GM12878 (cell line): ENCODE results near the gene NPR3. TPM values are rescaled to one million over a fixed set of nuclear protein-coding genes. Genes with fewer than 3 reads are reported as not detected.

ENCODE experiments used
- ATAC-seq: fragments of 200-7000 bp; cut with Tn5 transposase; 3 replicates; pipeline ENCODE4 v1.9.1; 2020; ENCODE audit warnings: mild to moderate bottlenecking, moderate library complexity
- BruUV-seq: library from RNA; stranded (reverse); fragments of 400-500 nt; replicated peaks from 2 replicates; lab custom pipeline; 2021; lab: Mats Ljungman, UMichigan
- CTCF ChIA-PET: fragments of 300-600 bp; sonication (Branson Sonifier 250); formaldehyde crosslinking; extraction: SDS; loops from one replicate; lab custom pipeline; 2021; ENCODE audit warnings: inconsistent platforms; lab: Yijun Ruan, JAX
- POLR2A ChIA-PET: fragments of 350-600 bp; formaldehyde crosslinking; extraction: SDS; loops from one replicate; lab custom pipeline; 2021; ENCODE audit warnings: inconsistent platforms; lab: Charles Lee
- RAD21 ChIA-PET: fragments of 300-600 bp; sonication (Branson Sonifier 250); formaldehyde crosslinking; loops from one replicate; lab custom pipeline; 2023; ENCODE audit warnings: antibody characterized with exemption; ENCODE audit not compliant: unreplicated experiment; lab: Charles Lee
- SMC1A ChIA-PET: fragments of 300-600 bp; sonication (Branson Sonifier 250); formaldehyde crosslinking; loops from one replicate; lab custom pipeline; 2023; ENCODE audit not compliant: unreplicated experiment, uncharacterized antibody; lab: Charles Lee
- DNase-seq: peaks from one replicate; pipeline ENCODE4 v3.0.0-alpha.2; 2011; ENCODE audit warnings: low read depth, low spot score
- FAIRE-seq: peaks from 3 replicates; lab custom pipeline; 2011; peaks lifted over from hg19 to GRCh38; lab: Jason Lieb, UNC
- H2AFZ ChIP-seq: 2 replicates; pipeline ENCODE4 v1.6.0; 2011; ENCODE audit warnings: low read depth, low read length, control low read depth; ENCODE audit not compliant: control insufficient read depth
- H3K27ac ChIP-seq: 2 replicates; pipeline ENCODE4 v1.5.1; 2011; ENCODE audit warnings: control low read depth; ENCODE audit not compliant: control insufficient read depth, insufficient read depth
- H3K27me3 ChIP-seq, 2 experiments: replicated peaks in 1 of 2; 2 replicates each; pipeline versions ENCODE4 v1.6.0 to v1.6.1; 2011; ENCODE audit warnings: low read length in 1 of 2; ENCODE audit not compliant: control insufficient read depth in 2 of 2, insufficient read depth in 2 of 2
- H3K36me3 ChIP-seq, 2 experiments: 2 replicates each; pipeline ENCODE4 v1.5.1; 2011; ENCODE audit warnings: low read length in 1 of 2; ENCODE audit not compliant: control insufficient read depth in 2 of 2, insufficient read depth in 2 of 2
- H3K4me1 ChIP-seq: 2 replicates; pipeline ENCODE4 v1.6.1; 2011; ENCODE audit warnings: mild to moderate bottlenecking, low read length, moderate library complexity, mixed read lengths; ENCODE audit not compliant: control insufficient read depth, insufficient read depth
- H3K4me2 ChIP-seq: 2 replicates; pipeline ENCODE4 v1.6.0; 2011; ENCODE audit warnings: control low read depth; ENCODE audit not compliant: control insufficient read depth, insufficient read depth
- H3K4me3 ChIP-seq: fragments of 200-600 bp; sonication (generic); 2 replicates; pipeline ENCODE4 v1.5.1; 2016
- H3K79me2 ChIP-seq: 2 replicates; pipeline ENCODE4 v1.6.0; 2011; ENCODE audit warnings: low read length; ENCODE audit not compliant: control insufficient read depth, insufficient read depth
- H3K9ac ChIP-seq: 2 replicates; pipeline ENCODE4 v1.8.0; 2011; ENCODE audit warnings: low read length, control low read depth, mixed read lengths; ENCODE audit not compliant: control insufficient read depth, insufficient read depth
- H3K9me3 ChIP-seq: replicated peaks from 3 replicates; pipeline ENCODE4 v1.5.1; 2011; ENCODE audit warnings: mild to moderate bottlenecking, low read length; ENCODE audit not compliant: control insufficient read depth, insufficient read depth
- H4K20me1 ChIP-seq: 2 replicates; pipeline ENCODE4 v1.6.0; 2011; ENCODE audit not compliant: control insufficient read depth, insufficient read depth
- CEBPZ ChIP-seq: fragments of 150-350 bp; IDR thresholded peaks from 2 replicates; pipeline ENCODE4 v1.6.1; 2016; ENCODE audit warnings: low read depth, low read length
- CHD4 ChIP-seq: fragments of 200-600 bp; sonication (generic); IDR thresholded peaks from 2 replicates; pipeline ENCODE4 v1.6.1; 2016; ENCODE audit warnings: mild to moderate bottlenecking
- IRF4 ChIP-seq: IDR thresholded peaks from 2 replicates; pipeline ENCODE4 v1.6.1; 2011; ENCODE audit warnings: low read depth, low read length
- PKNOX1 ChIP-seq: fragments of 450-650 bp; IDR thresholded peaks from 2 replicates; pipeline ENCODE4 v1.6.1; 2016; ENCODE audit warnings: mild to moderate bottlenecking
- PRDM15 ChIP-seq: fragments of 450-650 bp; formaldehyde crosslinking; IDR thresholded peaks from 2 replicates; pipeline ENCODE4 v1.4.0; 2020; ENCODE audit warnings: mild to moderate bottlenecking, moderate library complexity
- SMAD1 ChIP-seq: fragments of 450-650 bp; IDR thresholded peaks from 2 replicates; pipeline ENCODE4 v1.6.1; 2018; ENCODE audit warnings: mild to moderate bottlenecking, low read depth; ENCODE audit not compliant: partially characterized antibody
- SMAD5 ChIP-seq: IDR thresholded peaks from 2 replicates; pipeline ENCODE4 v1.6.1; 2016; ENCODE audit warnings: antibody characterized with exemption, low read depth
- TAF1 ChIP-seq: IDR thresholded peaks from 2 replicates; pipeline ENCODE4 v1.6.1; 2011; ENCODE audit warnings: mild to moderate bottlenecking, low read depth, low read length, borderline replicate concordance
- TCF3 ChIP-seq: IDR thresholded peaks from 2 replicates; pipeline ENCODE4 v1.6.1; 2012; ENCODE audit warnings: low read depth, mild to moderate bottlenecking, low read length, borderline replicate concordance; ENCODE audit not compliant: insufficient read depth
- TCF7 ChIP-seq: IDR thresholded peaks from 2 replicates; pipeline ENCODE4 v1.6.1; 2014; ENCODE audit warnings: antibody characterized with exemption, borderline replicate concordance
- ZNF687 ChIP-seq: fragments of 450-650 bp; IDR thresholded peaks from 2 replicates; pipeline ENCODE4 v1.6.1; 2017; ENCODE audit warnings: mild to moderate bottlenecking, moderate library complexity
- WGBS: methylation state at CpG from one replicate; pipeline ENCODE4 v1.1.6; 2016; ENCODE audit warnings: low lambda C conversion rate; ENCODE audit not compliant: insufficient replicate concordance, insufficient coverage; ENCODE audit errors: missing lambda C conversion rate; 5-methylcytosine and 5-hydroxymethylcytosine counted together
- in situ Hi-C: fragments of 300-500 bp; cut with MboI; formaldehyde crosslinking; loops from 9 replicates; pipeline ENCODE4 v1.14.3; 2018; ENCODE audit warnings: mixed read lengths
- intact Hi-C: fragments of 100-400 bp; cut with micrococcal nuclease; formaldehyde crosslinking; loops from one replicate; pipeline ENCODE4 v1.14.2; 2022; ENCODE audit not compliant: unreplicated experiment
- polyA plus RNA-seq, 11 experiments: library from polyadenylated mRNA; depleted of rRNA in 4 of 11; unstranded in 6 of 11; stranded (reverse) in 5 of 11; fragments of >200 nt; fragmentation: Nextera tagmentation in 4 of 11; fragmentation: Illumina TruSeq in 1 of 11; extraction: Ambion mirVana in 4 of 11; extraction: Trizol in 1 of 11; gene quantifications; 1 replicate in 1 of 11; 2 replicates in 10 of 11; pipeline versions ENCODE4 v1.2.1 to v1.2.3, GENCODE V29; 2011 to 2016; ENCODE audit warnings: inconsistent platforms in 2 of 11, missing spikeins in 2 of 11, low read depth in 1 of 11
- total RNA-seq, 4 experiments: library from RNA; depleted of rRNA in 3 of 4; stranded (reverse); fragments of >200 nt in 3 of 4; fragmentation: Illumina TruSeq in 1 of 4; extraction: Trizol in 1 of 4; gene quantifications; 2 replicates each; pipeline versions ENCODE4 v1.2.1 to v1.2.3, GENCODE V29; 2013 to 2021

Gene NPR3
- total and polyA plus RNA-seq, 10 of the 15 experiments (the other 5 are each of a cell fraction or from before 2014, with no cell fraction given): 0.01 to 0.37 (median 0.14) TPM; not detected in 7

GRCh38 chr5:32765266-32765665 is 54.1 kb downstream of the NPR3 start:
- Histone ChIP-seq H3K4me2 (no peak overlapping the region), H2AFZ (no peak overlapping the region), H4K20me1 (no peaks in the 10 kb centered on the region), H3K9ac (no peak overlapping the region), H3K27me3 (no peaks in the 10 kb centered on the region), H3K4me1 (no peaks in the 10 kb centered on the region), H3K36me3 (no peaks in the 10 kb centered on the region), H3K79me2 (no peaks in the 10 kb centered on the region), H3K4me3 (no peak overlapping the region)
- CTCF ChIA-PET: no interaction called here
- FAIRE-seq: no peak
- no peak for ATAC-seq
- in situ Hi-C loops: no loop called here
- POLR2A ChIA-PET: no interaction called here
- RAD21 ChIA-PET: no interaction called here
- TF ChIP-seq PRDM15 (no peak), TAF1 (no peak), CHD4 (no peak), PKNOX1 (no peak), TCF7 (no peak), SMAD5 (no peak), ZNF687 (no peak), IRF4 (no peak), TCF3 (no peak), SMAD1 (no peak), CEBPZ (no peak)
- TF ChIP-seq, all 136 proteins: peak for 0
- BruUV-seq: no TSS peak
- no peaks in the 10 kb centered on the region; the same call in 2 of the 3 replicates for H3K9me3 ChIP-seq
- 53% methylated on average over 4 of the region's 4 CpGs for WGBS
- H3K27ac ChIP-seq: no peak overlapping the region
- no peak for DNase-seq
- SMC1A ChIA-PET: interaction anchor here (1.1 kb wide), 1 partner anchor 26 kb away, joined by 3 read pairs; no protein-coding TSS in a partner anchor
- intact Hi-C loops: no loop called here
